GM21825 (cell line): ENCODE measurements around the gene VEZT.
"Not testable (repeated sequence)": the region's sequence is repeated elsewhere in the genome, so short reads cannot be mapped to it uniquely, and the experiment has no call there.

ENCODE experiments used
- ATAC-seq: cut with Tn5 transposase; IDR thresholded peaks from one replicate; pipeline ENCODE4 v1.9.1; 2021; ENCODE audit warnings: mild to moderate bottlenecking, moderate library complexity; ENCODE audit not compliant: unreplicated experiment

The VEZT gene, protein sequence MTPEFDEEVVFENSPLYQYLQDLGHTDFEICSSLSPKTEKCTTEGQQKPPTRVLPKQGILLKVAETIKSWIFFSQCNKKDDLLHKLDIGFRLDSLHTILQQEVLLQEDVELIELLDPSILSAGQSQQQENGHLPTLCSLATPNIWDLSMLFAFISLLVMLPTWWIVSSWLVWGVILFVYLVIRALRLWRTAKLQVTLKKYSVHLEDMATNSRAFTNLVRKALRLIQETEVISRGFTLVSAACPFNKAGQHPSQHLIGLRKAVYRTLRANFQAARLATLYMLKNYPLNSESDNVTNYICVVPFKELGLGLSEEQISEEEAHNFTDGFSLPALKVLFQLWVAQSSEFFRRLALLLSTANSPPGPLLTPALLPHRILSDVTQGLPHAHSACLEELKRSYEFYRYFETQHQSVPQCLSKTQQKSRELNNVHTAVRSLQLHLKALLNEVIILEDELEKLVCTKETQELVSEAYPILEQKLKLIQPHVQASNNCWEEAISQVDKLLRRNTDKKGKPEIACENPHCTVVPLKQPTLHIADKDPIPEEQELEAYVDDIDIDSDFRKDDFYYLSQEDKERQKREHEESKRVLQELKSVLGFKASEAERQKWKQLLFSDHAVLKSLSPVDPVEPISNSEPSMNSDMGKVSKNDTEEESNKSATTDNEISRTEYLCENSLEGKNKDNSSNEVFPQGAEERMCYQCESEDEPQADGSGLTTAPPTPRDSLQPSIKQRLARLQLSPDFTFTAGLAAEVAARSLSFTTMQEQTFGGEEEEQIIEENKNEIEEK

DNA sequence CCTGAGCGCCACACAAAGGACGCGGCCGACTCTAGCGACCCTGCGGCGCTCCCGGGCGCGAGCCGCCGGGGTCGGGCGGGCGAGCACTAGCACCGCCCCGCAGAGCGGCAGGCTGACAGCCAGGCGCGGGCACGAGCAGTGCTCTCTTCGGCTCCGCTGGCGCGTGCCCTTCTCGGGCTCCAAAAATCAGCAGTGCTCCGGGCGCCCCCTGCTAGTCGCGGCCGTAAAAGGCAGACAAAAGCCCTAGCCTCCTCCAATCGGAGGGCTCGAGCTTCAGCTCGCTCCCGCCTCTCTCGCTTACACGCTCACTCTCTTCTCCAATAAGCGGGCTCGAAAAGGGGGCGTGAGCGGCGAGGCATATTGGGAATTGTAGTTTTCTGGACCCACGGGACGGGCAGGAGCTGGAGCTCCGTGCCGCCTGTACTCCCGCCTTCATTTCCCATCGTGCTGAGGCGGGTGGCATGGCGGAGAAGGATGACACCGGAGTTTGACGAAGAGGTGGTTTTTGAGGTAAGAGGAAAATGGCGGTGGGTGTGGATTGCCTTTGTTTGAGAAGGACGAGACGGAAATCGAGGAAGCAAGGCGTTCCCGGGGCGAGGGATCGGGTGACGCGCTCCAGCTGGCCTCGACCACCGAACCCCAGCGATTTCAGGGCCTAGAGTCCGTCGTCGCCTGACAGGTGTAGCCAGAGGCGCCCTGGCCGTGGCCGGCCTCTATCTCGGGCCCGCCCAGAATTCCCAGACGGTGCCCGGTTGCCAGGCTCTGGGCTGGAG, at the start of gene VEZT, which contains the start of gene FGD6:
TSS of gene VEZT (plus strand) at position 431 of the 773 bp plus-strand sequence. CDS start at position 475, 44 bp downstream.
TSS of gene FGD6 (minus strand) at position 91 of the 773 bp plus-strand sequence. CDS start 227 bp downstream, outside the sequence.
- peak; percentile 93 for ATAC-seq

DNA sequence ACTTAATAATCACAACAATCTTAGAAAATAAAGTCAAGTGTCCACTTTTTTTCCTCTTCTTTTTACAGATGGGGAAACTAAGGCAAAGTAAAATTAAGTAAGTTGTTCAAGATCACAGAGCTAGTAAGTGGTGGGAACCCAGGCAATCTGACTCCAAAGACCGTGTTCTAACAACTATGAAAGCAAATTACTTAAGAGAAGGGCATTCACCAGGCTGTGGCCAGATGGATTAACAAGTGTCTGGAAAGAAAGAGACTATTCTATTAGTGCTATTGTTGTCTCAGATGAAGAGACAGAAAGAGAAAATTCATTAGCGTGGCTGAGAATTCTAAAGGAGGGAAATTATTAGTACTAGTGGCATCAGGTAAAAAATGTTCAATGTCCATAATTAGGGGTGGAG, 48.9 kb upstream of the VEZT start:
- ATAC-seq = no peak

DNA sequence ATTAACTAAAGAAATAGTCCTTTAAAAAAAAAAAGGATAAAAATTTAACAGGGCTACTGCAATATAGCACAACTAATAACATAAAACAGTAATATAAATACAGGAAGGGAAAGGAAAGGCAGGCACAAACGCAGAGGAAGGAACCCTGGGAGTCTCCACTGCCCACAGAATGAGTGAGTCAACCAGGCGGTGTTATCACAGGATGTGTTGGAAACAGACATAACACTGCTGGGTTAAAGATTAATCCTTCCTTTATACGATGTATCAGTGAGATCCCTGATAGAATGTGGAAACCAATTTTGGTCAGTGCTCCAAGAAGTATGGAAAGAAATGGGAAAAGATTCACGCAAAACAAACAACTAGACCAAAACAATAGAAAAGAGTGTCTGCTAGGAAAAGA, 48.2 kb upstream of the VEZT start:
- ATAC-seq = no peak

DNA sequence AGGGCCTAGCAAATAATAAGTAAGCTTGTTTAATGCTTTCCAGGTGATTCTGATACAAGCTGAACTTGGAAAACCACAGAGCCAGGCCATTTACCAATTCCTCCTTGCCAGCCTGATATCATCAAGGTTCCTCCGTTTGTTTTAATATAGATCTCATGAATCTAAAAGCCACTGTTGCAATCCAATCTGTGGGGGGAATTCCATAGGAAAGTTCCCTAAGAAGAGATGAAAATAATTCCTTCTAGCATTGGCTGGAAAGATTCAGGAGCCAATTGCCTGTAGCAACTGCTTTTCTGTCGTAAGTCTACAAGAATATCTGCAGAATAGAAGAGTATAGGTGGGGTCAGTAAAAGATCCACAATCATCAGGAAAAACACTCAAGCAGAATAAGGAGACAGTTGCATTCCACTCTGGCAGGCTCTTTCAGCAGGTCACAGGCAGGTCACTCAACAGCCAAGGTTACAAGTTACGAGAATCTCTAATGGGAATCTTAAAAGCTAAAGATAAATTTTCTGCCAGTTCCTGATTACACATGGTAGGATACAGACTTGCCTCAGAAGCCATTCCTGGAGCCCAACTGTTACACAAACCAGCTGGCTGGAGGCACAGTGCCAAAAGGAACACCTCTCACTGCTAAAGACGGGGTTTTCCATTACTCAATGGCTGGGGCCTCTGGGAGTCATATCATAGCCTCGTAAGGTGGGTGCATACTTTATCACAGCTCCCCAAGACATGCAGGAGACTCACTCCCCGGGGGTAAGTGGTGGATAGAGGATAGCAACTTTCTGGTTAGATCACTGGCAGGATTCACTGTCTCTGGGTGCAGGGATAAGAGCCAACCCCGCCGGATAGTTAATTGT, 44.0 kb upstream of the VEZT start:
- ATAC-seq = no peak

DNA sequence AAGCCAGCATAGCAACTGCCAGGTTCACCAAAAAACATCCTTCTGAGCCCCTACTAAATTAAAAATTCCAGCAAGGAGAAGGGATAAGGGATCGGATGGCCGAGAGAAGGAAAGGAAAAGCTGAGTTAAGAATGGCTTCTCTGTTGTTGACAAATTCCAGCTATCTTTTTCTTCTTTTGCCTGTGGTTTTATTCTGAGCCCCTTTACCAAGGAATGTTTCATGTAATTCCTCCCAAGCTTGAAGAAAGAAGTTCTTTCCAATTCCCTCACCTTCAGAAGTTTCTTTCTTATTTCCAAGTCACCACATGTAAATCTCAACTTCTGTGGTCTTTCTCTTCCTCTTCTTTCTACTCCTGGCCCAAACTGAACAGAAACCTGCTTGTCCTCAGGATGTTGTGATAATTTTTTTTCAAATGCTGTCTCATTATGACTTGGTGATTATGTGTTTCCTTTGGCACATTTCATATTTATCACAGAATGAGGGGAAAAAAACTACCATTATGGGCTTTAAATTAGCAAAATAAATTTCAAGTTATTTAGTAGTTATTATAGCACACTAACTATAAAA, 40.3 kb upstream of the VEZT start:
- ATAC-seq = no peak

DNA sequence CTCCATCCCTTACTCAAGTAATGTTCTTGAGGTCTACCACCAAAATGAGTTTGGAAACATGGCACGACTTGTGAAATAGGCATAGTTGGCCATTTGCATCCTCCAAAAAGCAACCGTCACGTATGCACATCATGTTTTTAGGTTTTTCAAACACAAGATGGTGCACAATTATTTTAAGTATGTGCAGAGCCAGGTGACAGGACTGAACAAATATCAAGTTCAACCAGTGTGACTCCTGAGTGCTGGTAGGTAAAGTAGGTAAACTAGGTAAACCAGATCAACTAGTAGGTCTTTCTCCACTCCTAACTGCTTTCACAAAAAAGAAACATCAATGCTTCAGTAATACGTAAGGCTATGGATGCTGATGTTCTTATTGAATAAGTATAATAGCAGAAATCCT, 39.5 kb upstream of the VEZT start:
- no peak for ATAC-seq

DNA sequence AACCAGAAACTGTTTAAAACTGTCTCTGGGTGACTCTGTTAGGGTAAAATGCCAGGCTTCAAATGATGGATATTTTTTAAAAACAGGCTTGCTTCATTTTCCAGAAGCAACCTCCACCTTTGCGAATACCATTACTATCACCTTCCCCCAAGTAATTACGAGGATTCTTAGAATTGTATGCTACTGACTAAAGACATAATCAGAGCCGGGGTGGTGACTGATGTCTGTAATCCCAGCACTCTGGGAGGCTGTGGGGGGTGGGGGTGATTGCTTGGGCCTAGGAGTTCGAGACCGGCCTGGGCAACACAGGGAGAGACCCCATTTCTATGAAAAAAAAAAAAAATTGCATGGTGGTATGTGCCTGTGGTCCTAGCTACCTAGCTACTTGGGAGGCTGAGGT, 38.6 kb upstream of the VEZT start:
- no peak for ATAC-seq

DNA sequence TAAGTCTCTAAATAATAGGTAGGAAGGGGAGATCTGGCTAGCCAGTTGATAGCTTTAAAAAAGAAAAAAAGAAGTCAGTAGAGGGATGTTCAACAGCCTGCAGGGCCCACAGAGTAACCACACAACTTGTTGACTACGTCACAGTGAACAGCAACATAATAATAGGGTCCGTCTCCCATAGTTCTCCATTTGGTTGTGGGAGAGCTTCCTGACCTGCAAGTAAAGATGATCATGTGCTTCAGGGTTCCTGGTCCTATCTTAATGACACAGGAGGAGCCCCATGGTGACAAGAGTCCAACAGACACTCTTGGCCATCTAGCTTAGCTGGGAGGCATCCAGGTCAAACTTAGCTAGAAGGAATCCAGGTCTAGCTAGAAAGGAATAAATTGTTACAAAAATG, 36.5 kb upstream of the VEZT start:
- ATAC-seq = no peak

DNA sequence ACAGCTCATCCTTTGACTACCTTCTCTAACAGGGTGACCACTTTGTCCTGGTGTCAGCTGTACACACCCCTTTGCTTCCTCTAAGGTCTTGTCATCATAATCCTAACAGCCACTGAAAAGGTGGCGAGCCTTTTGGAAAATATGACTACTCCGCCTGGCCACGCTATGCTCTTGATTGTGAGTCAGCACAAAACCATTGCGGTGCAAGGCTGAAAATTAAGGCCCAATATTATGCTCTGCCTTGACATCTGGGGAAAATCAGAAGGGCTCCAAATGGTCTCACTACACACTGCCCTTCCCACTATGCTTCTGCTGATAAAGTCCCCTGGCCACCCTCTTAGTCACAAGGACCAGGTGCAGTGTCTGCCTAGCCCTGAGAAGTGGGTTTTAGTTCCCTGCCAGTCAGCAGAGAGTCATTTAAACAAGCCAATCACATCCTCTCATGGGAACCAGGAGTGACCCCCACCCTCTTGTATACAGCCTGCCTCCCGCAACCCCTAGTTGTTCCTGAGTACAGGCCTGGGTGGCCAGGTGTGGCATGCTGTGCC, 34.7 kb upstream of the VEZT start:
- no peak for ATAC-seq

DNA sequence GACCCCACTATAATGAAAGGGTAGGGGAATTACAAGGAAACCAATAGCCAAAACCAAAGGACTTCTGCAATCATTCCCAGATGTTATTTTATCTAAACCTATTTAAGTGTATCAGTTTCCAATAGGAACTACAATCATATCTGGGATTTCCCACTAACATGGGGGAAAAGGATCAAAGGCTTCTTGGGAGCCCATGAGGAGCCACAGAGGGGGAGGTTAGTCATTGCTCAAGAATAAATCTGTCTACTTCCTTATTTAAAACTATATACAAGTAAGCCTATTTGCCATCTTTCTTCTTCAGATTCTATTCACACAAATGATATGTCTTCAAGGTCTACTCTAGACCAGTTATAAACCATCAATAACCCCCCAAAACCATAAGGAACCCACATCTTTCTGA, 33.5 kb upstream of the VEZT start:
- ATAC-seq = no peak

DNA sequence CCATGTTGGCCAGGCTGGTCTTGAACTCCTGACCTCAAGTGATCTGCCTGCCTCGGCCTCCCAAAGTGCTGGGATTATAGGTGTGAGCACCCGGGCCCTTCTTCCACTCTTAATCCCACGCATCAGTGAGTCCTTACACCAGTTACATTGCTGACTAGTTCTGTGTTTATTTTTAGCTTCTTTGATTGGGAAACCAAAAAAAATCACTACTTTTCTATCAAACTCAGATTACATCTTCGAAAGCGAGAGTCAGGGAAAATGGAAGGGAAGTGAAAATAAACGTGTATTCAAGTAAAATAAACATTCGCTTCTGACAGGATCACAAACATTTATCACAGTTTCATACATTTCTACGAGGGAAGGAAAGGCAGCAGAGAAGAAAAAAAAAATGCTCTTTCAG, 32.5 kb upstream of the VEZT start:
- no peak for ATAC-seq

DNA sequence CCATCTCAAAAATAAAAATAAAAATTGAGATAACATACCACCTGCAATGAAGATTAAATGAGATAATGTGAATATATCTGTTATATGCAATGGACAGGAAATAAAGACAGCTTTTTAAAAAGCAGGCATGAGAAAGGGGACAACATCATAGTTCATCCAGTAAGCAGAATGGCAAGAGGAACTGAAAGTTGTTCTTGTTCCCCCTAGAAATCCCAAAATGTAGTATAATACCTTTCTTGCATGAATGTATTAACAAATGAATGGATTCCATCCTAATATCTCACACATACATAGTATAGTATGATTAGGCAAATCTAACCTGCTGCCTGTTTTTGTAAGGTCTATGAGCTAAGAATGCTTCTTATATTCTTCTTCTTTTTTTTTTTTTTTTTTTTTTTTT, 31.8 kb upstream of the VEZT start:
- no peak for ATAC-seq

DNA sequence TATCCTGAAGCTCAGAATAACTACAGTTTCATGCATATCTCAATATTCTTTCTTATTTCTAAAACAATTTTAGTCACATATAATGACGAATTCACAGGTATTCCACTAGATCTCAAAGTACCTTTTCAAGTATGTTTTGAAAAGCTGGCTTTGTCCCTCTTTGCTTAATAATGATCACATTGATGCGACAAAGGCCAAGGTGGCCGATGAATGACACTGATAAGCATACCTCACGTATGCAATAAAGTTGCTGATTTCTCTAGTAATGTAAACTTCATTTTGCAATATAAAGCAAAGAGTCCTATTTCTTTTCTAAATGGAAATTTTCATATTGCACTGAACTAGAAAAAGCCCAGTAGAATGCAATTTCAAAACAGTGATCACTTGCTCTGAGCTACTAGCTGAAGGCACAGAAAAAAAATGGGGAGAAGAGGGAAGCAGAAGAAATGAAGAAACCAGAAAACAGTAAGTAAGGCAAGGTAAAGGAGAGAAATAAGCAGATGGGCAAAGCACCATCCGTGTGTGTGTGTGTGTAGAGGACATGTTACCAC, 29.7 kb upstream of the VEZT start:
- ATAC-seq = no peak

DNA sequence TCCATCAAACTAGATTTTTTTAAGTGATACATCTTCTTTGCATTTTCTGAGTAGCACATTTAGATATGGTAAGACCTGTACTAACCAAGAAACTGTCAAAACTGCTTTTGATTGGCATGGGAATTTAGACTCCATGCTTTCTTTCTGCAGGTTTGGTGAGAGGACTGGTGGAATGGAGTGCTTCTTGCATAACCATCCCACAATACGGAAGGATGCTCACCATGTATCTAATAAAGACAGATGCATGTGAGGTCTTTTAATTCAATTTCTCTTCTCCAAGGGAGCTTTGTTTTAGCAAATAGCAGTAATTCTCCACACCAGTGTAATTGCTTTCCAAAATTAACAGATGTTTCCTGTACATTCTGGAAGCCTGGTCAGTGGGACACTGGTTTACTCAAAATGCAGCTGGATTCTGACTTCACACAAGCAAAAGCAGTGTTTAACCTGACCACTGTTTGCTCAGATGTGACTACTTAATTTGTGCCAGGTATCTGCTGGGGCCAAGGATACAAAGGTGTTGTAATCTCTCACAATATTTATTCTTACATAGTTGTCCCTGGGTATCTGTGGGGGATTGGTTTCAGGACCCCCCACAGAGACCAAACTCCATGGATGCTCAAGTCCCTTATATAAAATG, 26.4 kb upstream of the VEZT start:
- no peak for ATAC-seq

DNA sequence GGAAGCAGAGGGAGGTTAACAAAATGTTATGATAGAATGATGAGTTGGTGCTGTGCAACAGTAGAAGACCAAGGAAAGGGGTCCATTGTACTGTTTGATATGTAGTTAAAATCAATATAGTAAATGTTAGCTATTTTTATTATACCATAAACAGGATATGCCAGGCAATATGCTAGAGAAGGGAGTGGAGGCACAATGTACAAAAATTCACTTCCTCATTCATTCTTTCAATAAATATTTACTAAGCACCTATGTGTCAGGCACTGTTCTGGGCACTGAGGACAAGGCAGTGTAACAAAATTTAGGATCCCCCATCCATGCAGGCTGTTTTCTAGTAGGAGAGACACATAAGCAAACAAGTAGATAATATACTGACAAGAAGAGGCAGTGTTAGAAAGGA, 25.3 kb upstream of the VEZT start:
- no peak for ATAC-seq

DNA sequence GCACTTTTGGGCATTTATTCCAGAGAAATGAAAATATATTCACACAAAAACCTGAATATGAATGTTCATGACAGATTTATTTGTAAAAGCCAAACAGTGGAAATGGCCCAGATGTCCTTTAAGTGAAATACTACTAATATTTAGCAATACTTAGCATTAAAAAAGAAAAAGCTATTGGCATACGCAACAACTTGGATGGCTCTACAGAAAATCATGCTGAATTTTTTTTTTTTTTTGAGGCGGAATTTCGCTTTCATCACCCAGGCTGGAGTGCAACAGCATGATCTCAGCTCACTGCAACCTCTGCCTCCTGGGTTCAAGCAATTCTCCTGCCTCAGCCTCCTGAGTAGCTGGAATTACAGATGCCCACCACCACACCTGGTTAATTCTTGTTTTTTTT, 24.5 kb upstream of the VEZT start:
- no peak for ATAC-seq

DNA sequence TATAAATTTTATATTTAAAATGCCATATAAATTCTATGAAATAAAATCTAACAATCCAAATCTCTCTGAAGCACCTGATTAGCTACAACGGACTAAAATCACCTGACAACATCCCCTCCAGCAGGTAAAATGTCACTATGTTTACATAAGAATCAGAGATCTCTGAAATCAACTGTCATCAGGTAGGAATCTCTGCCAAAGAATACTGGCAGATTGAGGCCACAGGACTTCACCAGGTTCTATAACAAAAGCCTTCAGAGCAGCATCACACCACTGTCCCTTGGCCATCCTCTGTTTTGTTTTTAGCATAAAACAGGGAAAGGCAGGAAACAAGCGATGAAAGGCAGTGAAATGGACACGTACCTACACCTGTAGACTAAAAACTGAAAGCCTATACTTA, 22.5 kb upstream of the VEZT start:
- no peak for ATAC-seq

DNA sequence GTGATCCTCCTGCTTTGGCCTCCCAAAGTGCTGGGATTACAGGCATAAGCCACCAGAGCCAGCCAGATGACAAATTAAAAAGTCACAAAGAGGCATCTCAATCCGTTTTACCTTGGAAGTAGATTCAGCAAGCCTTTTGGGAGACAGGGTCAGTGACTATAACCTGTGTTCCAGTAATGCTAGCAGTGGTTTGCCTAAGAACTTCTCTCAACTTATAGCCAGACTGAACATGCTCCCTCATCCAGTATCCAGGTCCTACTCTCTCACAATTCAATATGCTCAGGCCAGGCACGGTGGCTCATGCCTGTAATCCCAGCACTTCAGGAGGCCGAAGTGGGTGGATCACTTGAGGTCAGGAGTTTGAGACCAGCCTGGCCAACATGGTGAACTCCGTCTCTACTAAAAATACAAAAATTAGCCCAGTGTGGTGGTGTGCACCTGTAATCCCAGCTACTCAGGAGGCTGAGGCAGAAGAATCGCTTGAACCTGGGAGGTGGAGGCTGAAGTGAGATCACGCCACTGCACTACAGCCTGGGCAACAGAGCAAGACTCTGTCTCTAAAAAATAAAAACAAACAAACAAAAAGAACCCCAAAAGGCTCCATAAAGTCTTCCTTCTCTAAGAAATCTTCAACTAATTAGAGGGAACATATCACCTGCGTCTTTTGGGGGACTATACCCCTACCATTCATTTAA, 20.6 kb upstream of the VEZT start:
- not testable (repeated sequence) for ATAC-seq
